HG02642 (cell line): ENCODE measurements around the gene ZBTB5.
A peak's percentile ranks its signal among the peaks of the same experiment; 100 is the strongest.
"Not testable (repeated sequence)": the region's sequence is repeated elsewhere in the genome, so short reads cannot be mapped to it uniquely, and the experiment has no call there.

Experiments
- ATAC-seq: cut with Tn5 transposase; IDR thresholded peaks from one replicate; pipeline ENCODE4 v1.9.1; 2021; ENCODE audit warnings: mild to moderate bottlenecking; ENCODE audit not compliant: unreplicated experiment, poor library complexity

Gene ZBTB5

DNA sequence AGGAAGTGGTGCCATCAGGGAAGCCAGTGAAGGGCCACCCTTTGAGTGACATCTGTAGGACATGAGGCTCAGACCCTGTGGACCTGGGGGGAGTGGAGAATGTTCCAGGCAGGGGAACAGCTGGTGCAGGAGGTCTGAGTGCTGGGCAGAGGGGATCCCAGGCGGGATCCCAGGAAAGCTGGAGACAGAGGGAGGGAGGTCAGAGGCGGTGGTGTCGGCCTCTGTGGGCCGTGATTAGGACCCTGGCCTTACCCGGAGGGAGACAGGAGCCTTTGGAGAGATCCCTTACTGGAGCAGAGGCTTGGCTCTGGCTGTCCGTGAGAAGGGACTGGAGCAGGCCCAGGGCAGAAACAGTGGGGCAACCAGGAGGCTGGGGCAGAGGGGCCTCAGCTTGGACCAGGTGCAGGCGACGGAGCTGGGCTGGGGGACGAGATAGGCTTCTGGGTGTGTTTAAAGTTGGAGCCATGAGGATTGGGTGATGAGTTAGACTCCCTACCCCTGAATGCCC, 54.8 kb downstream of the ZBTB5 start:
- no peak for ATAC-seq

DNA sequence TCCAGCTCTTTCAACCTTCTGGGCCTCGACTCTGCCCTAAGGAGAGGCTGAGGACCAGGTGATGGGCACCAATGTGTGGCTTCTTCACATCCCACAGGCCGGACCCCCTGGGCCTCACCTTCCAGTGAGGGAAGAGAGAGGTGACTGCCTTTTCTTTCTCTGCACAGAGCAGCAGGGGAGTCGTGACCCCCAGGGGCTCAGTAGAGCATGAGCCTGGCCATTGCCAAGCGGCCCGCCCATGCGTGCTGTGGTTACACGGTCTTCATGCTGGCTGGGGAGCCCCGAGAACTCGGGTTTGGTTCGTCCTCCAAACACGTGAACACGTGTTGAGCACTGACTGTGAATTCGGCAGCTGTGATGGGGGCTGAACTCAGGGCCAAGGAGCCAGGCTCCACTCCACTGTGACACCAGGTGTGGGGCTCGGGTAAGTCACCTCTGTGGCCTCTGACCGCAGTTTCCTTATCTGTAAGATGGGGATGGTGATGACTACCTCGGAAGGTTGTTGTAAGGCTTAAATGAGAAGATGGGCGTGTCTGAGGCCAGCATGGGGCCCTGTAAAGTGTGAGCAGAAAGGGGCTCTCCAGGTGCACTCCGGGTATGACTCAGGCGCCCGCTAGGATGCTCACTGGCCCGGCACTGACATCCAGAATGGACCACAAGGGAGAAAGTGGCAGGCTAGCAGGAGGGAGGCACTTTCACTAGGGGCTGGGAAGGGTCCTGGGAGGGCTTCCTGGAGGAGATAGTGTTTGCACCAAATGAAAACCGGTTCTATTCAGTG, 56.1 kb downstream of the ZBTB5 start:
- ATAC-seq: peak; percentile 82

DNA sequence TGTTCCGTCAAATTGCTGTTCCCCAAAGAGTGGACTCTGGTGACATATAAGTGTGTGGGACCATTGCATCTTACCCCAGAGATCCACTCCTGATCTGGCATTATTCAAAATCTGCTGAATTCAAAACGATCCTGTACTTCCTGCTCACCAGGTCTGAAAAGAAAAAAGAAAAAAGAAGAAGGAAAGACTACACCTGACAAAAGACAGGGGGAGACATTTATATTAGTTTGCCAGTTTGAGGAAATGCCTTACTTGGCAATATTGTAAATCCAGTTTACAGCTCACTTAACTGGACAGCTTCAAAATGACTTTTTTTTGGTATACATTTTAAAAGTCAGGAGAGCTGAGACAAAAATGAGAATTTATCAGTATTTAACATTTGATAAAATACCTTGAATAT, 57.8 kb downstream of the ZBTB5 start:
- ATAC-seq: no peak

DNA sequence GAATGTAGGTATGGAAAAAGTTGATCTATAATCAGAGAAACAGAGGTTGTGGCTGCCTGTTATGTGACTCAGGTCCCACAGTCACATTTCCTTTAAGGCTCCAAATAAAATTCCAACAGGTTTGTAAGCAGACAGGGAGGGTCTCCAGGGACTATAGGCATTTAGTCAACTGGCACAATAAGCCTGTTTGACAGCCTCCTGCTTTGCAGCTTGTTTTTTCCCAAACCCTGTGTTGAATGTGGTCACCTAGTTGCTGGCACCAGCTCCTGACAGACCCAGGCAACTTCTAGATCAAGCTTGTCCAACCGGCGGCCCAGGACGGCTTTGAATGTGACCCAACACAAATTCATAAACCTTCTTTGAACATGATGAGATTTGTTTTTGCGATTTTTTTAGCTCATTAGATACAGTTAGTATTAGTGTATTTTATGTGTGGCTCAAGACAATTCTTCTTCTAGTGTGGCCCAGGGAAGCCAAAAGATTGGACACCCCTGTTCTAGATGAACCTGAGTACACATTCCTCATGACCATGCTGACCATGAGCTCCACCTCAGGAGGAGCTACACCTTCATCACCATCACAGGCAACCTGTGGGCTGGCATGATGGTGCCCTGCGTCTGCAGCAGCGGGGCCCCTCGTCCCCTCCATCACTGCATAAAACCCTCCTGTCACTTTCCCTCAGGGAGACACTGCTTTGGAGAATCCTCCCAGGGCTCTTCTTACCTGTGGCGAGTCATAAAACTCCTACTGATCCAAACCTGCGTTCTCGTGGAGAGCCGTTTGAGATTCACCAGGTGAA, 58.4 kb downstream of the ZBTB5 start:
- no peak for ATAC-seq

DNA sequence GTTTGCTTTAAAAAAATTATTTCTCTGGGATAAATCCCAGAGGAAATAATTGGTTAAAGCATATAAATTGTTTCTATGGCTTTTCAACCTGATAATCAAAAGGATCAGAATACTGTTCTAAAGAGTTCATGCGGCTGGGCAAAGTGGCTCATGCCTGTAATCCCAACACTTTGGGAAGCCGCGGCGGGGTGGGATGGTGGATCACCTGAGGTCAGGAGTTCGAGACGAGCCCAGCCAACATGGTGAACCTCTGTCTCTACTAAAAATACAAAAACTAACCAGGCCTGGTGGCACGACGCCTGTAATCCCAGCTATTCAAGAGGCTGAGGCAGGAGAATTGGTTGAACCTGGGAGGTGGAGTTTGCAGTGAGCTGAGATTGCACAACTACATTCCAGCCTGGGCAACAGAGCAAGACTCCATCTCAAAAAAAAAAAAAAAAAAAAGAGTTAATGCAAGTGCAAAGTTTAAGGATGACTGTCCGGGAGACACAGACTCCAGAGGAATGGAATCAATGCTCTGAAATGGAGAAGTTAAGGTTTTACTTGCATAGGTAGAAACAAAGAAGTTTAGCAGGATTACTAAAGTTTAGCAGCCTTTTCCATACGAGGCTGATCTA, 59.4 kb downstream of the ZBTB5 start:
- ATAC-seq: no peak

DNA sequence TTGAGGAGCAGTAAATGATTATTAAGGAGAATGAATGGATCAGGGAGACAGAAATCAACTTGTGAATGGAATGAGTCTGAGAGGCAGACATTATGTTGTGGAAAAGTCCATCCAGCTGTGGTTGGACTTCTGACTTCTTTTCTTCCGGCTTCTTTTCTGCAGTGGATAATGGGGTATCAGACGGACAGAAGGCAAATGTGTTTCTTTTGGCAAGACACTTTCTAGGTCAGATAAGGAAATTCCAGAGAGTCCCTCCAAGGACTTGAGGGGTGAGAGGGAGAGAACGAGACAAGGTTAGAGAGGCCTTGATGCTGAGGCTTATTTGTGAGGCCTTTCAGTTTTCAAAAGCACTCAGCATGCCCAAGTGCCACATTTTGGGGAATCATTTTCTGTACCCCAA, 59.9 kb downstream of the ZBTB5 start:
- no peak for ATAC-seq

DNA sequence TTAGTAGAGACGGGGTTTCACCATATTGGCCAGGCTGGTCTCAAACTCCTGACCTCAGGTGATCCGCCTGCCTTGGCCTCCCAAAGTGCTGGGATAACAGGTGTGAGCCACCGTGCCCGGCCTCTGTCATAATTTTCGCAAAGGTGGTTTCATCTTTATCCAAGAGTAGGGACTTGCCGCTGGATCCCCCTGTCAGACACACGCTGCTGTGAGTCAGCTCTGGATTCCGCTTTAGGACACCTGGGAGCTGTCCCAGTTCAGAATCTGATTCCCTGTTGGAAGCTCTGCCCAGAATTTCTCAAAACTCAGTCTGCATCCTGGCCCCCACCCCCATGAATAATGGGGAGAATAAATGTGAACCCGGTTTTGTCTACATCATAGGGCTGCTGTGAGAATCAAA, 60.7 kb downstream of the ZBTB5 start:
- ATAC-seq: no peak

DNA sequence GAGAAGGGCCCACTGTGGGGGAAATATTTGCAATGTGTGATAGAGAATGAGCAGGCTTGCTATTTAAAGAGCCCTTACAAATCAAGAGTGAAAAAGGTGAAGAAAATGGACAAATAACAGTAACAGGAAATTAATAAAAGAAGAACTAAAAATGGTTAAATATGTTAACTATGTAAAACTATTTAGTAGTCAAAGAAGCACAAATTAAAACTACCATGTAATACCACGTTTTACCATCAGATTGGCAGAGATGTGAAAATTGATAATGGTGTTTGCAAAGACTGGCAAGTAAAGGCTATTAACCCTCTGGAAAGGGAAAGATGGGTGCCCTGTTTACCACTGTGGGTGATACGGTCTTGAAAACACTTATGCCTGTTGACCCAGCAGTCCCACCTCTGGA, 65.9 kb downstream of the ZBTB5 start:
- ATAC-seq: no peak

DNA sequence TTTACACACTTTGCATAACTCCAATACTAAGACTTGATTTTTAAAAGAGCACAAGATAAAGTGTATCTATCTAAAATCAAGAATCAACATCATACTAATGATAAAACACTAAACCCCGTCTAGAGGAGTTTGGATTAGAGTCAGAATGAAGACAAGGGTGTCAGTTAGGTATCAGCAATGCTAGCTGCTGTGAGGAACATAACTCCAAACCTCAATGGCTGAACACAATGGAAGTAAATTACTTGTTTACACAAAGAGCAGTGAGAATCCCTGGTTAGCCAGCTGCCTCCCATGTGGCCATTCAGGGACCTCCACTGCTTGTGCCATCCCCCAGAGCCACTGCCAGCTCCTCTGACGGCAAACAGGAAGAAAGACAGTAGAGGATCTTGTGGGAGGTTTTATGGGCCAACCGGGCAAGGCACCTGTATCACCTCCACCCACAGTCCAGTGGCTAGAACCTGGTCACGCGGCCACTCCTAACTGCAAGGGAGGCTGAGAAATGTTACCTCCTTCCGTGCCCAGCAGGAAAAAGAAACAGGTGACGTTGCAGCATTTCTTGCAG, 66.7 kb downstream of the ZBTB5 start:
- ATAC-seq: no peak

DNA sequence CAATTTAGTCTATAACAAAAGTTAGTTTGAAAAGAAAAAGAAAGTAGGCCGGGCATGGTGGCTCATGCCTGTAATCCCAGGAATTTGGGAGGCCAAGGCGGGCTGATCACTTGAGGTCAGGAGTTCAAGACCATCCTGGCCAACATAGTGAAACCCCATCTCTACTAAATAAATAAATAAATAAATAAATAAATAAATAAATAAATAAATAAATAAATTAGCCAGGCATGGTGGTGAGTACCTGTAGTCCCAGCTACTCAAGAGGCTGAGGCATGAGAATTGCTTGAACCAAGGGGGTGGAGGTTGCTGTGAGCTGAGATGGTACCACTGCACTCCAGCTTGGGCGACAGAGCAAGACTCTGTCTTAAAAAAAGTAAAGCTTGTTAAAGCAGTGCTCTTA, 67.3 kb downstream of the ZBTB5 start:
- not testable (repeated sequence) for ATAC-seq

DNA sequence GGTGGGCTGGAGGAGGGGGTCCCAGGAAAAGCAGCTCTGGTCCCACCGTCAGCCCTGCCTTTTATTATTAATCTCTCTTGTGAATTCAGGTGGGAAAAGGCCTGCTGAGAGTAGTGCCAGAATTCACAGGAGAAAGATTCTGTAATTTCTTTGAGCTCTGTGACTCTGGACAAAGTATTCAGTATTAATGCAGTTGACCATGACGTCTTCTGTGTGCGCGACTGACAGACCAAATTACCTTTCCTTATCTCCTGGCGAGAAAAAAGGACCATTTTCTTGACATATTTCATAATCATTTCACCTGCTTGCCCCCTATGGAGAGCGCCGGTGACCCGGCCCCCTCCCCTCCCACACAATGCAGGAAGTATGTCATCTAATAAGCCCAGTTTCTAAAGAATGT, 69.6 kb downstream of the ZBTB5 start:
- ATAC-seq: no peak

DNA sequence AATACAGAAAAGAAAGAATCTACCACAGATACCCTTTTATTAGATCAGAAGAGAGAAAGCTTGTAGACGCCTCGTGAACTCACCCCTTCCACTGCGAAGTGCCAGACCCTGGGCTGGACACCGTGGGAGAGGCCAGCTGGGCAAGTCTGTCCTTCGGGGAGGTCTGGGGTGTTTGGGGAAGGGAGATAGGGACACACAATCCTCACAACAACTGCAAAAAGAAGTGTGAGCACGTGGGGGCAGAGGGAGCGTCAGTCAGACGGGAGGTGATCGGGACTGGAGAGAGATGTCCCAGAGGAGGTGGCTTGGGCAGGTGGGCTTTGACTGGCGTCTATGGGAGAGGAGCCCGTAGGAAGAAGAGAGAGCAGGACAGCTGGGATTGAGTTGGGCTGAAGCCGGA, 70.0 kb downstream of the ZBTB5 start:
- ATAC-seq: no peak

DNA sequence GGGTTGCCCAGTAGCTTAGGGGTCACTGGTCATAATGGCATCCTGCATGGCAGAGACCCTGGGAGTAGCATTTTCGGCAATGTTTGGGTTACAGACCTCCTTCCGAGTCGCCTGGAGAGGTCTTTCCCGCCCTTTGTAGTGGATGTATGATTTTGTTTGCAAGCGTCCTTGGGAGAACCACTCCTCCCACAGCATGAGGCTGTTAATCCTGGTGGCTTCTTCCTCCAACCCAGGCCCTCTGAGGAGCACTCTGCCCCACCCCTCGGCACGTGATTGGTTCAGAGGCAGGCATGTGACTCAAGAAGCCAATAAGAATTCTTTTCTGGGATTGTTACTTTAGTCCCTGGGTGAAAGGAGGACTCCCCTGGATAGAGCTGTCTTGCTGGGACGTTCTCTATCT, 73.0 kb downstream of the ZBTB5 start:
- no peak for ATAC-seq

DNA sequence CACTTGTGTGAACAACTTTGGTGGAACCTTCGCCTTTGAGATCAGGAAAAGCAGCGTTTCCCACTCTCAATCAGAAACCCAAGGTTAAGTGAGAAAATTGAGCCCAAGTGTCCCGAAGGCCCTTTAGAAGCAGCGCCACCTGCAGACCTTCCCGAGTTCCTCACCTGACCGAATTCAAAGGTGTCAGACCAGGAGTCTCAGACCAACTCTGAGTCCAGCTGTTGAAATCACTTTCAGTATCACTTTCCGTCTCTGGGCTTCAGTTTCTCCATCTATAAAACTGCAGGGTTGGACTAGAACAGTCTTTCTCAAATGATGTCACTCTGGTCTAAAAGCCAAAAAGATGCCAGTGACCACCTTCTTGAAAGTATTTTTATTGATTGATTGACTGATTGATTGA, 74.5 kb downstream of the ZBTB5 start:
- peak; percentile 78 for ATAC-seq
